ENCODE results near the gene SOSTDC1.

DNA sequence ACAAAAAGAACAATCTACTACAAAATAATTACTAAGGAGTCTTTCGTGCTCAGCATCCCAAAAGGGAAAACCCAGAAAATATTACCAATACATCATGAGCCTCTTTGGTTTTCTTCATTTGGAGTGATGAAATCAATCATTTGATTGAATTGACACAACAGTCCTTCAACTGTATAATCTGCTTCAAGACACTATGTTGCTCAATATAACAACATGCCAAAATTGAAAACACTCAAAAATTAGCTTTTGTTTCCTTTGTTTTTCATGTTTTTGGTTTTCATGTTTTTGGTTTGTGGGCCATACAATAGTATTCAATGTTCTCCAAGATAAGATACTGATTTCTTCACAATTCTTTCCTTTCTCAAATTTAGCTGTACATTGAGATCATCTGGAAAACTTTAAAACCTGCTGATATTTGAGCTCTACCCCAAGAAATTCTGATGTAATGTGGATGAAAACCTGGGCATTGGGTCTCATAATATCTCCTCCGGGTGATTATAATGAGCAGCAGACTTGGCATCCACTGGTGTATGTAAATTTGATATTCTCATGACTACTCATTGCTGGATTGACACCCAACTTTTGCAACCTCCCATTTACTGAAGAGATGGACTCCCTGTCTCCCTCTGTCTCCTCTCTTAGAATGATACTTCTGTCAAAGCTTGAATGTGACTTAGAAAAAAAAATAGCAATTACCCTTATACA is 4.6 kb downstream of the SOSTDC1 start:
- TF ChIP-seq EP300 (IDR thresholded peaks at IDR 0.05) (no peak), POLR2A (IDR thresholded peaks at IDR 0.05) (no peak), CTCF (IDR thresholded peaks at IDR 0.05) (no peak)

Measured in tibial nerve (tissue), 4 donors.